K562 (cell line): Measurements from ENCODE around the gene SLC7A1. TPM values are rescaled to one million over a fixed set of nuclear protein-coding genes. Genes with fewer than 3 reads are reported as not detected.

Experiments used
- ATAC-seq: fragments of 200-7000 bp; cut with Tn5 transposase; 3 replicates; pipeline ENCODE4 v1.9.1; 2020; ENCODE audit warnings: moderate library complexity
- BruUV-seq: library from RNA; stranded (reverse); fragments of 400-500 nt; replicated peaks from 2 replicates; lab custom pipeline; 2021; lab: Mats Ljungman, UMichigan
- CTCF ChIA-PET: fragments of 300-600 bp; formaldehyde crosslinking; extraction: SDS; loops from one replicate; lab custom pipeline; 2021; ENCODE audit warnings: low intra/inter-chr PET ratio; lab: Yijun Ruan, JAX
- POLR2A ChIA-PET: fragments of 300-600, 350-650 bp; sonication (Branson Sonifier 250); formaldehyde crosslinking; extraction: SDS; loops from one replicate; lab custom pipeline; 2021; ENCODE audit warnings: antibody characterized with exemption, inconsistent platforms; lab: Yijun Ruan, JAX
- DNase-seq, 4 experiments: peaks; one replicate each; pipeline versions ENCODE4 v3.0.0 to v3.0.0-alpha.2; 2011 to 2018; ENCODE audit warnings: low spot score in 3 of 4, mixed read lengths in 3 of 4; ENCODE audit errors: extremely low read depth in 1 of 4
- FAIRE-seq: peaks from 2 replicates; lab custom pipeline; 2011; peaks lifted over from hg19 to GRCh38; lab: Jason Lieb, UNC
- H2AFZ ChIP-seq: 2 replicates; pipeline ENCODE4 v1.6.0; 2011; ENCODE audit warnings: low read depth, low read length, control low read depth, inconsistent platforms
- H3K27ac ChIP-seq: fragments of 200-600 bp; 3 replicates; pipeline ENCODE4 v1.8.0; 2011; ENCODE audit warnings: low read depth, mild to moderate bottlenecking, control low read depth, inconsistent platforms, low read length, moderate library complexity, mixed read lengths; ENCODE audit errors: extremely low read depth
- H3K27me3 ChIP-seq, 2 experiments: fragments of 300-600 bp in 1 of 2; 2 replicates in 1 of 2; 3 replicates in 1 of 2; pipeline versions ENCODE4 v1.6.0 to v1.8.0; 2011; ENCODE audit warnings: inconsistent platforms in 2 of 2, low read length in 2 of 2, mild to moderate bottlenecking in 1 of 2, mixed read lengths in 1 of 2, moderate library complexity in 1 of 2; ENCODE audit not compliant: control insufficient read depth in 2 of 2, insufficient read depth in 2 of 2
- H3K36me3 ChIP-seq: fragments of 300-600 bp; 3 replicates; pipeline ENCODE4 v1.8.0; 2011; ENCODE audit warnings: mild to moderate bottlenecking, low read length, inconsistent platforms; ENCODE audit not compliant: control insufficient read depth, insufficient read depth
- H3K4me1 ChIP-seq, 2 experiments: fragments of 200-600 bp in 1 of 2; replicated peaks in 1 of 2; 2 replicates in 1 of 2; 3 replicates in 1 of 2; pipeline versions ENCODE4 v1.5.1 to v1.8.0; 2011; ENCODE audit warnings: inconsistent platforms in 2 of 2, low read length in 2 of 2, mild to moderate bottlenecking in 1 of 2, mixed read lengths in 1 of 2, moderate library complexity in 1 of 2; ENCODE audit not compliant: control insufficient read depth in 2 of 2, insufficient read depth in 2 of 2
- H3K4me2 ChIP-seq: 2 replicates; pipeline ENCODE4 v1.6.1; 2011; ENCODE audit warnings: low read length, control low read depth, inconsistent platforms, mixed read lengths; ENCODE audit not compliant: insufficient read depth
- H3K4me3 ChIP-seq: fragments of 200-600 bp; sonication (generic), shearing (Covaris generic); 2 replicates; pipeline ENCODE4 v1.5.1; 2016; ENCODE audit warnings: control low read depth, inconsistent platforms
- H3K79me2 ChIP-seq: fragments of 200-600 bp; 3 replicates; pipeline ENCODE4 v1.8.0; 2011; ENCODE audit warnings: low read length, inconsistent platforms; ENCODE audit not compliant: control insufficient read depth, insufficient read depth
- H3K9ac ChIP-seq, 2 experiments: 2 replicates each; pipeline versions ENCODE4 v1.6.0 to v1.6.1; 2011; ENCODE audit warnings: low read depth in 2 of 2, low read length in 2 of 2, control low read depth in 1 of 2, inconsistent platforms in 1 of 2, mild to moderate bottlenecking in 1 of 2, mixed read lengths in 1 of 2; ENCODE audit not compliant: insufficient read depth in 1 of 2
- H3K9me1 ChIP-seq: one replicate; pipeline ENCODE4 v1.6.0; 2011; ENCODE audit warnings: inconsistent platforms, mild to moderate bottlenecking, low read length, moderate library complexity; ENCODE audit not compliant: control insufficient read depth, insufficient read depth
- H3K9me3 ChIP-seq: replicated peaks from 2 replicates; pipeline ENCODE4 v1.5.1; 2011; ENCODE audit warnings: low read depth, low read length, inconsistent platforms; ENCODE audit not compliant: control insufficient read depth, insufficient read depth
- H4K20me1 ChIP-seq: replicated peaks from 2 replicates; pipeline ENCODE4 v1.6.1; 2011; ENCODE audit warnings: low read length, inconsistent platforms, mixed read lengths; ENCODE audit not compliant: control insufficient read depth, insufficient read depth
- BCL6 ChIP-seq: fragments of 250-450 bp; sonication (Bioruptor Pico); IDR thresholded peaks from 2 replicates; pipeline ENCODE4 v1.4.0; 2020
- BCLAF1 ChIP-seq, 2 experiments: fragments of 450-650 bp in 1 of 2; IDR thresholded peaks; 2 replicates each; pipeline ENCODE4 v1.6.1; 2011 to 2017; ENCODE audit warnings: low read depth in 2 of 2, antibody characterized with exemption in 1 of 2, borderline replicate concordance in 1 of 2, low read length in 1 of 2, mild to moderate bottlenecking in 1 of 2, mixed read lengths in 1 of 2; ENCODE audit not compliant: control insufficient read depth in 1 of 2
- BCOR ChIP-seq: fragments of 450-650 bp; IDR thresholded peaks from 2 replicates; pipeline ENCODE4 v1.6.1; 2016
- CTCFL ChIP-seq: IDR thresholded peaks from 2 replicates; pipeline ENCODE4 v1.6.1; 2011; ENCODE audit warnings: borderline replicate concordance, low read depth, mild to moderate bottlenecking, moderate library complexity, low read length; ENCODE audit not compliant: insufficient read depth, poor library complexity, severe bottlenecking
- GTF2A2 ChIP-seq: IDR thresholded peaks from 2 replicates; pipeline ENCODE4 v1.6.1; 2016; ENCODE audit warnings: mild to moderate bottlenecking, missing genetic modification characterization, missing compliant biosample characterization
- HMG20B ChIP-seq: fragments of 250-450 bp; sonication (Bioruptor Pico); IDR thresholded peaks from 2 replicates; pipeline ENCODE4 v1.5.0; 2021; ENCODE audit warnings: mild to moderate bottlenecking
- ILF3 ChIP-seq: fragments of 450-650 bp; IDR thresholded peaks from 2 replicates; pipeline ENCODE4 v1.6.1; 2018; ENCODE audit warnings: antibody characterized with exemption, mild to moderate bottlenecking, moderate library complexity, borderline replicate concordance
- KLF10 ChIP-seq: fragments of 250-450 bp; sonication (Bioruptor Pico); IDR thresholded peaks from 2 replicates; pipeline ENCODE4 v1.6.1; 2021; ENCODE audit warnings: matching md5 sums
- MIER1 ChIP-seq: fragments of 450-650 bp; IDR thresholded peaks from 2 replicates; pipeline ENCODE4 v1.6.1; 2016; ENCODE audit warnings: antibody characterized with exemption, mild to moderate bottlenecking, low read depth
- PHF21A ChIP-seq: fragments of 450-650 bp; IDR thresholded peaks from 2 replicates; pipeline ENCODE4 v1.6.1; 2017; ENCODE audit warnings: low read depth, borderline replicate concordance
- RNF2 ChIP-seq: sonication (generic); IDR thresholded peaks from 2 replicates; pipeline ENCODE4 v1.6.1; 2016
- SAFB ChIP-seq: fragments of 200-400 bp; formaldehyde crosslinking; IDR thresholded peaks from 2 replicates; pipeline ENCODE4 v1.6.1; 2017; ENCODE audit warnings: low read depth, low read length, borderline replicate concordance
- ZNF316 ChIP-seq: fragments of 450-650 bp; IDR thresholded peaks from 2 replicates; pipeline ENCODE4 v1.6.1; 2016
- ZNF766 ChIP-seq: fragments of 200-800 bp; sonication (Bioruptor generic); conservative IDR thresholded peaks from 2 replicates; pipeline ENCODE4 v1.6.1; 2016; ENCODE audit warnings: missing genetic modification characterization, missing compliant biosample characterization
- ZNF785 ChIP-seq: fragments of 250-450 bp; sonication (Bioruptor Pico); IDR thresholded peaks from 2 replicates; pipeline ENCODE4 v1.4.0; 2020; ENCODE audit warnings: mild to moderate bottlenecking
- WGBS: fragments of 100-300 bp; shearing (Covaris generic); methylation state at CpG from one replicate; pipeline ENCODE4 v1.1.6; 2016; ENCODE audit warnings: low coverage, mixed read lengths; ENCODE audit not compliant: insufficient coverage; ENCODE audit errors: missing lambda C conversion rate; 5-methylcytosine and 5-hydroxymethylcytosine counted together
- in situ Hi-C: fragments of 300-500 bp; cut with MboI; formaldehyde crosslinking; loops from 4 replicates; pipeline ENCODE4 v1.15.0; 2018; ENCODE audit warnings: inconsistent platforms, mixed read lengths
- intact Hi-C: fragments of 100-400 bp; cut with micrococcal nuclease; formaldehyde crosslinking; loops from 2 replicates; pipeline ENCODE4 v1.14.2; 2022
- polyA plus RNA-seq, 8 experiments: library from polyadenylated mRNA; depleted of rRNA in 4 of 8; stranded (reverse) in 5 of 8; unstranded in 3 of 8; fragments of >200 nt; fragmentation: Nextera tagmentation in 2 of 8; fragmentation: Illumina TruSeq in 1 of 8; extraction: Ambion mirVana in 2 of 8; extraction: Trizol in 1 of 8; gene quantifications; 2 replicates each; pipeline versions ENCODE4 v1.2.1 to v1.2.3, GENCODE V29; 2011 to 2014; ENCODE audit warnings: inconsistent platforms in 1 of 8, missing spikeins in 1 of 8
- total RNA-seq, 7 experiments: library from RNA; depleted of rRNA in 6 of 7; stranded (reverse); fragments of >200 nt in 6 of 7; fragmentation: Illumina TruSeq in 2 of 7; extraction: Trizol in 2 of 7; gene quantifications; 2 replicates each; pipeline versions ENCODE4 v1.2.1 to v1.2.3, GENCODE V29; 2011 to 2021; ENCODE audit warnings: low replicate concordance in 1 of 7
- TF ChIP-seq, protein P1 (sequence below): sonication (generic); formaldehyde crosslinking; IDR thresholded peaks from 2 replicates; pipeline ENCODE4 v1.8.0; 2022; ENCODE audit warnings: mild to moderate bottlenecking, missing genetic modification reagents

The SLC7A1 gene
- total and polyA plus RNA-seq, 9 of the 15 experiments (the other 6 are each of a cell fraction or from before 2014, with no cell fraction given), result 3.3 to 69.7 (median 10.8) TPM

DNA sequence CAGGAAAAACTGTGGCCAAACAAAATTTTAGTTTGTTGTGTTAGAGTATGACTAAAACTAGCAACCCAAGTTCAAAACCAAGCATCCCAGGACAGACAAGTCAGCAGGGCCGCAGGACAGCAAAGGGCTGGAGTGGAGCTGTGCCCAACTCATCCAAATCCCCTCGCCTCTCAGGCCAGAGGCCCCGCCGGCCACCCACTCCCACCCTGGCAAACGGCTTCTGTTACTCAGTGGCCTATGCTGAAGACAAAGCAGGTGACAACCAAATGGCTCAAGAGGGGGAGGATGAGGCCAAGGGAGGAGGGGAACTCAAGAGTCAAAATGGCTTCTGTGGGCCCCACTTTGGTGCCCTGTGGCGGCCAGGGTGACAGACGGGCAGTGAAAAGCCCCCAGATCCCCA lies 69.7 kb downstream of the SLC7A1 start (continued):
- TF ChIP-seq BCLAF1 (IDR thresholded peaks at IDR 0.05; ENCODE audit: borderline replicate concordance in 1 of 2, control insufficient read depth in 1 of 2, low read depth in 2 of 2, low read length in 1 of 2) (no peak), ILF3 (no peak)

DNA sequence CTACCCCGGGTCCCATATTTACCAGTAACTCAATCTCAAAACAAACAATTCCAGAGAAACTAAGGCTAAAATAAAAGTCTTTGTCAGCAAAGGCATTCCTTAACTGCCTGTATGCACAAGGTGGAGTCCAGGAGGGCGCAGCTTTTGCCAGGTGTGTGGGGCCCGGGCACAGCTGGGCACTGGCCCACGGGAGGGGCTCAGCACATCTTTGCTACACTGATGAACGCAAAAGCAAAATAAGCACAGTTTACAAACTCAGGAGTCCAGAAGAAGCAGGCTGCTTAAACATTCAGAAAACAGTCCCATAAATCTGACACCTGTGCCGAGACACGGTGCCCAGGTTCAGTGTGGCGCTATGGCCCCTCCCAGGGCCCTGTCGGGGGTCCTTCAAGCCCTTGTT lies 70.8 kb downstream of the SLC7A1 start:
- Histone ChIP-seq H3K79me2 (no peaks in the 10 kb centered on the region), H3K9me3 (no peaks in the 10 kb centered on the region), H3K27ac (no peak overlapping the region), H3K4me1 (no peaks in the 10 kb centered on the region), H3K4me2 (no peak overlapping the region), H4K20me1 (no peaks in the 10 kb centered on the region; the same call in 1 of the 2 replicates), H3K27me3 (no peaks in the 10 kb centered on the region), H3K9me1 (no peaks in the 10 kb centered on the region), H2AFZ (no peak overlapping the region), H3K9ac (no peak overlapping the region), H3K36me3 (peaks cover 69% of the 10 kb centered on the region; the same call in 2 of the 3 replicates), H3K4me3 (no peak overlapping the region)
- intact Hi-C loops, result no loop called here
- CTCF ChIA-PET, result no interaction called here
- ATAC-seq (no peak), DNase-seq (no peak), FAIRE-seq (no peak)
- in situ Hi-C loops, result no loop called here
- 94% methylated on average over 3 of the region's 9 CpGs for WGBS
- POLR2A ChIA-PET, result no interaction called here
- no TSS peak for BruUV-seq
- TF ChIP-seq MIER1 (no peak), KLF10 (no peak), SAFB (no peak), ZNF316 (no peak), BCOR (no peak), BCL6 (CRISPR knock-in tag) (no peak), PHF21A (no peak), ZNF766 (CRISPR knock-in tag) (no peak), CTCFL (no peak), HMG20B (CRISPR knock-in tag) (no peak), GTF2A2 (no peak), ZNF785 (CRISPR knock-in tag) (no peak), RNF2 (no peak)
- TF ChIP-seq, protein P1, sequence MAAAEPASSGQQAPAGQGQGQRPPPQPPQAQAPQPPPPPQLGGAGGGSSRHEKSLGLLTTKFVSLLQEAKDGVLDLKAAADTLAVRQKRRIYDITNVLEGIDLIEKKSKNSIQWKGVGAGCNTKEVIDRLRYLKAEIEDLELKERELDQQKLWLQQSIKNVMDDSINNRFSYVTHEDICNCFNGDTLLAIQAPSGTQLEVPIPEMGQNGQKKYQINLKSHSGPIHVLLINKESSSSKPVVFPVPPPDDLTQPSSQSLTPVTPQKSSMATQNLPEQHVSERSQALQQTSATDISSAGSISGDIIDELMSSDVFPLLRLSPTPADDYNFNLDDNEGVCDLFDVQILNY (CRISPR knock-in tag), result no peak
